GM12878 (cell line): Measurements from ENCODE around the gene DHRS9. TPM values are rescaled to one million over a fixed set of nuclear protein-coding genes. Genes with fewer than 3 reads are reported as not detected.

ENCODE experiments used
- ATAC-seq: fragments of 200-7000 bp; cut with Tn5 transposase; 3 replicates; pipeline ENCODE4 v1.9.1; 2020; ENCODE audit warnings: mild to moderate bottlenecking, moderate library complexity
- BruUV-seq: library from RNA; stranded (reverse); fragments of 400-500 nt; replicated peaks from 2 replicates; lab custom pipeline; 2021; lab: Mats Ljungman, UMichigan
- CTCF ChIA-PET: fragments of 300-600 bp; sonication (Branson Sonifier 250); formaldehyde crosslinking; extraction: SDS; loops from one replicate; lab custom pipeline; 2021; ENCODE audit warnings: inconsistent platforms; lab: Yijun Ruan, JAX
- POLR2A ChIA-PET: fragments of 350-600 bp; formaldehyde crosslinking; extraction: SDS; loops from one replicate; lab custom pipeline; 2021; ENCODE audit warnings: inconsistent platforms; lab: Charles Lee
- RAD21 ChIA-PET: fragments of 300-600 bp; sonication (Branson Sonifier 250); formaldehyde crosslinking; loops from one replicate; lab custom pipeline; 2023; ENCODE audit warnings: antibody characterized with exemption; ENCODE audit not compliant: unreplicated experiment; lab: Charles Lee
- SMC1A ChIA-PET: fragments of 300-600 bp; sonication (Branson Sonifier 250); formaldehyde crosslinking; loops from one replicate; lab custom pipeline; 2023; ENCODE audit not compliant: unreplicated experiment, uncharacterized antibody; lab: Charles Lee
- DNase-seq: peaks from one replicate; pipeline ENCODE4 v3.0.0-alpha.2; 2011; ENCODE audit warnings: low read depth, low spot score
- FAIRE-seq: peaks from 3 replicates; lab custom pipeline; 2011; peaks lifted over from hg19 to GRCh38; lab: Jason Lieb, UNC
- H2AFZ ChIP-seq: 2 replicates; pipeline ENCODE4 v1.6.0; 2011; ENCODE audit warnings: low read depth, low read length, control low read depth; ENCODE audit not compliant: control insufficient read depth
- H3K27ac ChIP-seq: 2 replicates; pipeline ENCODE4 v1.5.1; 2011; ENCODE audit warnings: control low read depth; ENCODE audit not compliant: control insufficient read depth, insufficient read depth
- H3K27me3 ChIP-seq, 2 experiments: replicated peaks in 1 of 2; 2 replicates each; pipeline versions ENCODE4 v1.6.0 to v1.6.1; 2011; ENCODE audit warnings: low read length in 1 of 2; ENCODE audit not compliant: control insufficient read depth in 2 of 2, insufficient read depth in 2 of 2
- H3K36me3 ChIP-seq, 2 experiments: 2 replicates each; pipeline ENCODE4 v1.5.1; 2011; ENCODE audit warnings: low read length in 1 of 2; ENCODE audit not compliant: control insufficient read depth in 2 of 2, insufficient read depth in 2 of 2
- H3K4me1 ChIP-seq: 2 replicates; pipeline ENCODE4 v1.6.1; 2011; ENCODE audit warnings: mild to moderate bottlenecking, low read length, moderate library complexity, mixed read lengths; ENCODE audit not compliant: control insufficient read depth, insufficient read depth
- H3K4me2 ChIP-seq: 2 replicates; pipeline ENCODE4 v1.6.0; 2011; ENCODE audit warnings: control low read depth; ENCODE audit not compliant: control insufficient read depth, insufficient read depth
- H3K4me3 ChIP-seq: fragments of 200-600 bp; sonication (generic); 2 replicates; pipeline ENCODE4 v1.5.1; 2016
- H3K79me2 ChIP-seq: 2 replicates; pipeline ENCODE4 v1.6.0; 2011; ENCODE audit warnings: low read length; ENCODE audit not compliant: control insufficient read depth, insufficient read depth
- H3K9ac ChIP-seq: 2 replicates; pipeline ENCODE4 v1.8.0; 2011; ENCODE audit warnings: low read length, control low read depth, mixed read lengths; ENCODE audit not compliant: control insufficient read depth, insufficient read depth
- H3K9me3 ChIP-seq: replicated peaks from 3 replicates; pipeline ENCODE4 v1.5.1; 2011; ENCODE audit warnings: mild to moderate bottlenecking, low read length; ENCODE audit not compliant: control insufficient read depth, insufficient read depth
- H4K20me1 ChIP-seq: 2 replicates; pipeline ENCODE4 v1.6.0; 2011; ENCODE audit not compliant: control insufficient read depth, insufficient read depth
- ATF7 ChIP-seq: fragments of 450-650 bp; IDR thresholded peaks from 2 replicates; pipeline ENCODE4 v1.6.1; 2016; ENCODE audit warnings: low read depth, mild to moderate bottlenecking
- CEBPB ChIP-seq, 2 experiments: fragments of 150-350 bp in 1 of 2; IDR thresholded peaks; 2 replicates each; pipeline ENCODE4 v1.6.1; 2012 to 2014; ENCODE audit warnings: low read depth in 2 of 2, low read length in 2 of 2, borderline replicate concordance in 1 of 2, inconsistent platforms in 1 of 2
- EP300 ChIP-seq, 2 experiments: fragments of 150-350 bp in 1 of 2; IDR thresholded peaks; 2 replicates each; pipeline ENCODE4 v1.6.1; 2011 to 2012; ENCODE audit warnings: low read depth in 2 of 2, low read length in 2 of 2, borderline replicate concordance in 1 of 2, improper control_type of control experiment in 1 of 2, inconsistent platforms in 1 of 2; ENCODE audit not compliant: control insufficient read depth in 1 of 2
- EZH2 ChIP-seq: IDR thresholded peaks from 2 replicates; pipeline ENCODE4 v1.6.1; 2012; ENCODE audit warnings: low read depth, mild to moderate bottlenecking, control low read depth, inconsistent platforms, low read length, borderline replicate concordance; ENCODE audit not compliant: control insufficient read depth
- JUND ChIP-seq: IDR thresholded peaks from 2 replicates; pipeline ENCODE4 v1.6.1; 2012; ENCODE audit warnings: low read depth, mild to moderate bottlenecking, low read length, improper control_type of control experiment, moderate library complexity
- MEF2B ChIP-seq: fragments of 450-650 bp; IDR thresholded peaks from 2 replicates; pipeline ENCODE4 v1.6.1; 2018; ENCODE audit warnings: mild to moderate bottlenecking, moderate library complexity; ENCODE audit not compliant: partially characterized antibody, poor library complexity, severe bottlenecking
- PBX3 ChIP-seq: IDR thresholded peaks from 2 replicates; pipeline ENCODE4 v1.6.1; 2011; ENCODE audit warnings: mild to moderate bottlenecking, low read depth, low read length, moderate library complexity; ENCODE audit not compliant: insufficient replicate concordance
- POLR2A ChIP-seq: IDR thresholded peaks from 2 replicates; pipeline ENCODE4 v1.6.1; 2011; ENCODE audit warnings: low read depth, mild to moderate bottlenecking, low read length
- RELB ChIP-seq: fragments of 450-650 bp; IDR thresholded peaks from 2 replicates; pipeline ENCODE4 v1.6.1; 2017; ENCODE audit warnings: low read depth, mild to moderate bottlenecking, moderate library complexity
- RUNX3 ChIP-seq: IDR thresholded peaks from 2 replicates; pipeline ENCODE4 v1.6.1; 2012; ENCODE audit warnings: low read length, inconsistent platforms
- SMC3 ChIP-seq: IDR thresholded peaks from 2 replicates; pipeline ENCODE4 v1.6.1; 2011; ENCODE audit warnings: low read length, improper control_type of control experiment, borderline replicate concordance
- STAT1 ChIP-seq: fragments of 450-650 bp; conservative IDR thresholded peaks from 2 replicates; pipeline ENCODE4 v1.6.1; 2014; ENCODE audit warnings: antibody characterized with exemption, mild to moderate bottlenecking
- SUZ12 ChIP-seq: fragments of 200-600 bp; sonication (generic); IDR thresholded peaks from one replicate; pipeline ENCODE4 v1.6.1; 2018; ENCODE audit warnings: antibody characterized with exemption, mild to moderate bottlenecking; ENCODE audit not compliant: unreplicated experiment
- USF2 ChIP-seq: IDR thresholded peaks from 2 replicates; pipeline ENCODE4 v1.6.1; 2011; ENCODE audit warnings: low read depth, low read length, improper control_type of control experiment, borderline replicate concordance
- ZBED1 ChIP-seq: IDR thresholded peaks from 2 replicates; pipeline ENCODE4 v1.6.1; 2016; ENCODE audit warnings: borderline replicate concordance
- ZSCAN29 ChIP-seq: fragments of 450-650 bp; IDR thresholded peaks from 2 replicates; pipeline ENCODE4 v1.6.1; 2017; ENCODE audit warnings: mild to moderate bottlenecking, moderate library complexity
- WGBS: methylation state at CpG from one replicate; pipeline ENCODE4 v1.1.6; 2016; ENCODE audit warnings: low lambda C conversion rate; ENCODE audit not compliant: insufficient replicate concordance, insufficient coverage; ENCODE audit errors: missing lambda C conversion rate; 5-methylcytosine and 5-hydroxymethylcytosine counted together
- in situ Hi-C: fragments of 300-500 bp; cut with MboI; formaldehyde crosslinking; loops from 9 replicates; pipeline ENCODE4 v1.14.3; 2018; ENCODE audit warnings: mixed read lengths
- intact Hi-C: fragments of 100-400 bp; cut with micrococcal nuclease; formaldehyde crosslinking; loops from one replicate; pipeline ENCODE4 v1.14.2; 2022; ENCODE audit not compliant: unreplicated experiment
- polyA plus RNA-seq, 11 experiments: library from polyadenylated mRNA; depleted of rRNA in 4 of 11; unstranded in 6 of 11; stranded (reverse) in 5 of 11; fragments of >200 nt; fragmentation: Nextera tagmentation in 4 of 11; fragmentation: Illumina TruSeq in 1 of 11; extraction: Ambion mirVana in 4 of 11; extraction: Trizol in 1 of 11; gene quantifications; 1 replicate in 1 of 11; 2 replicates in 10 of 11; pipeline versions ENCODE4 v1.2.1 to v1.2.3, GENCODE V29; 2011 to 2016; ENCODE audit warnings: inconsistent platforms in 2 of 11, missing spikeins in 2 of 11, low read depth in 1 of 11
- total RNA-seq, 4 experiments: library from RNA; depleted of rRNA in 3 of 4; stranded (reverse); fragments of >200 nt in 3 of 4; fragmentation: Illumina TruSeq in 1 of 4; extraction: Trizol in 1 of 4; gene quantifications; 2 replicates each; pipeline versions ENCODE4 v1.2.1 to v1.2.3, GENCODE V29; 2013 to 2021

The DHRS9 gene
- total and polyA plus RNA-seq, 10 of the 15 experiments (the other 5 are each of a cell fraction or from before 2014, with no cell fraction given): 0.09 to 0.34 (median 0.13) TPM; not detected in 5

- CTCF ChIA-PET: interaction anchor here (0.6 to 8.3 kb wide), 3 partner anchors 16 to 48 kb away, joined by 3 to 48 read pairs (median 3); no protein-coding TSS in a partner anchor
- RAD21 ChIA-PET: no interaction called here
- in situ Hi-C loops: no loop called here
Measured at GRCh38 chr2:169093535-169093934, 24.2 kb downstream of the DHRS9 start.

GRCh38 chr2:169094676-169095075 is 25.3 kb downstream of the DHRS9 start:
- 16% methylated on average over 1 of the region's 1 CpG for WGBS
- in situ Hi-C loops: no loop called here
- TF ChIP-seq EZH2 (no peak), CEBPB (IDR thresholded peaks at IDR 0.05; ENCODE audit: borderline replicate concordance in 1 of 2, low read depth in 2 of 2, low read length in 2 of 2) (no peak), SUZ12 (no peak), PBX3 (no peak), ATF7 (no peak), RELB (no peak), ZSCAN29 (no peak)

More at GRCh38 chr2:169093535-169093934, 24.2 kb downstream of the DHRS9 start:
- intact Hi-C loops: no loop called here
- 48% methylated on average over 2 of the region's 2 CpGs for WGBS
- ATAC-seq: no peak
- no peak for TF ChIP-seq EP300 (IDR thresholded peaks at IDR 0.05; ENCODE audit: borderline replicate concordance in 1 of 2, control insufficient read depth in 1 of 2, low read depth in 2 of 2, low read length in 2 of 2)
- no peak for TF ChIP-seq MEF2B
- TF ChIP-seq JUND: no peak
- no peak for TF ChIP-seq ZBED1
- TF ChIP-seq POLR2A: no peak
- TF ChIP-seq RUNX3: no peak
- TF ChIP-seq SMC3: no peak
- TF ChIP-seq STAT1: no peak
- TF ChIP-seq USF2: no peak
- H2AFZ ChIP-seq: no peak overlapping the region
- H3K36me3 ChIP-seq: no peaks in the 10 kb centered on the region
- H3K27ac ChIP-seq: no peak overlapping the region
- H3K4me1 ChIP-seq: no peaks in the 10 kb centered on the region
- no peak for FAIRE-seq
- POLR2A ChIA-PET: no interaction called here
- H3K9ac ChIP-seq: no peak overlapping the region
- no peaks in the 10 kb centered on the region for H3K9me3 ChIP-seq
- no peak for DNase-seq
- no TSS peak for BruUV-seq
- H3K4me2 ChIP-seq: no peak overlapping the region
- SMC1A ChIA-PET: no interaction called here
- no peaks in the 10 kb centered on the region for H4K20me1 ChIP-seq
- H3K27me3 ChIP-seq: no peaks in the 10 kb centered on the region; a peak in 1 of 4 replicates
- H3K4me3 ChIP-seq: no peak overlapping the region
- H3K79me2 ChIP-seq: no peaks in the 10 kb centered on the region

More at GRCh38 chr2:169094676-169095075, 25.3 kb downstream of the DHRS9 start:
- ChIA-PET CTCF (interaction anchor here (8.3 kb wide), 1 partner anchor 15 kb away, joined by 48 read pairs; no protein-coding TSS in a partner anchor), POLR2A (no interaction called here), SMC1A (interaction anchor here (0.7 kb wide), 1 partner anchor 47 kb away, joined by 3 read pairs; no protein-coding TSS in a partner anchor), RAD21 (no interaction called here)
- no peak overlapping the region for H2AFZ ChIP-seq
- no peaks in the 10 kb centered on the region for H3K9me3 ChIP-seq
- H3K9ac ChIP-seq: no peak overlapping the region
- H3K4me1 ChIP-seq: no peaks in the 10 kb centered on the region
- BruUV-seq: no TSS peak
- no peaks in the 10 kb centered on the region for H3K36me3 ChIP-seq
- no peaks in the 10 kb centered on the region for H4K20me1 ChIP-seq
- FAIRE-seq: no peak
- H3K79me2 ChIP-seq: no peaks in the 10 kb centered on the region
- no peak overlapping the region for H3K4me2 ChIP-seq
- H3K27ac ChIP-seq: no peak overlapping the region
- H3K27me3 ChIP-seq: no peaks in the 10 kb centered on the region; a peak in 1 of 4 replicates
- no peak for DNase-seq
- no peak overlapping the region for H3K4me3 ChIP-seq
- intact Hi-C loops: no loop called here
- ATAC-seq: no peak
